CD4-positive, alpha-beta T cell (primary cell): Measurements from ENCODE around the gene DCDC2. TPM values are rescaled to one million over a fixed set of nuclear protein-coding genes. Genes with fewer than 3 reads are reported as not detected.

Source experiments
- ATAC-seq: fragments of 200-7000 bp; cut with Tn5 transposase; one replicate; pipeline ENCODE4 v1.10.0; 2022; ENCODE audit warnings: mild to moderate bottlenecking; ENCODE audit not compliant: poor library complexity
- CTCF ChIA-PET: fragments of 350-600 bp; sonication (Branson Sonifier 250); formaldehyde crosslinking; loops from one replicate; lab custom pipeline; 2021; ENCODE audit warnings: antibody characterized with exemption, inconsistent platforms; lab: Charles Lee
- POLR2A ChIA-PET: fragments of 350-600 bp; sonication (Branson Sonifier 250); formaldehyde crosslinking; loops from one replicate; lab custom pipeline; 2021; ENCODE audit warnings: antibody characterized with exemption, inconsistent platforms; lab: Charles Lee
- DNase-seq, 14 experiments: peaks; one replicate each; pipeline ENCODE4 v3.0.0-alpha.2; 2013 to 2020; ENCODE audit warnings: mixed read lengths in 2 of 14
- H3K27ac ChIP-seq, 2 donors: one replicate each; pipeline versions ENCODE4 v1.5.1 to v1.7.0; 2013; ENCODE audit warnings: low read length in 2 of 2, low read depth in 1 of 2, mild to moderate bottlenecking in 1 of 2
- H3K27me3 ChIP-seq, 2 experiments: 1 replicate in 1 of 2; 2 replicates in 1 of 2; pipeline versions ENCODE4 v1.6.1 to v1.7.0; 2013; ENCODE audit warnings: low read length in 2 of 2, control low read depth in 1 of 2, mild to moderate bottlenecking in 1 of 2, moderate library complexity in 1 of 2; ENCODE audit not compliant: insufficient read depth in 2 of 2, control insufficient read depth in 1 of 2
- H3K36me3 ChIP-seq: one replicate; pipeline ENCODE4 v1.6.1; 2013; ENCODE audit warnings: low read length, control low read depth; ENCODE audit not compliant: insufficient read depth
- H3K4me1 ChIP-seq: one replicate; pipeline ENCODE4 v1.6.1; 2013; ENCODE audit warnings: low read length, control low read depth; ENCODE audit not compliant: insufficient read depth
- H3K4me3 ChIP-seq: one replicate; pipeline ENCODE4 v1.5.1; 2013; ENCODE audit warnings: mild to moderate bottlenecking, low read length, moderate library complexity
- H3K9me3 ChIP-seq, 2 experiments: 1 replicate in 1 of 2; 2 replicates in 1 of 2; pipeline versions ENCODE4 v1.6.1 to v1.7.0; 2013; ENCODE audit warnings: low read length in 2 of 2, mild to moderate bottlenecking in 2 of 2, control low read depth in 1 of 2, moderate library complexity in 1 of 2; ENCODE audit not compliant: control insufficient read depth in 1 of 2, insufficient read depth in 1 of 2
- H3K27ac Mint-ChIP-seq: one replicate; pipeline ENCODE4 v1.8.0; 2020; ENCODE audit warnings: mixed read lengths
- H3K27me3 Mint-ChIP-seq: one replicate; pipeline ENCODE4 v1.8.0; 2021; ENCODE audit warnings: mixed read lengths
- H3K36me3 Mint-ChIP-seq: one replicate; pipeline ENCODE4 v1.8.0; 2021; ENCODE audit warnings: low read depth, mixed read lengths
- H3K4me1 Mint-ChIP-seq: one replicate; pipeline ENCODE4 v1.8.0; 2021; ENCODE audit warnings: low read depth, mixed read lengths
- H3K4me3 Mint-ChIP-seq: one replicate; pipeline ENCODE4 v1.8.0; 2020; ENCODE audit warnings: mild to moderate bottlenecking, mixed read lengths
- H3K9me3 Mint-ChIP-seq: one replicate; pipeline ENCODE4 v1.8.0; 2020; ENCODE audit warnings: mixed read lengths
- CTCF ChIP-seq: fragments of 200-600 bp; IDR thresholded peaks from one replicate; pipeline ENCODE4 v1.8.0; 2022; ENCODE audit warnings: antibody characterized with exemption, mild to moderate bottlenecking
- intact Hi-C, 2 experiments: fragments of 100-400 bp; cut with DNase I in 1 of 2; cut with micrococcal nuclease in 1 of 2; formaldehyde crosslinking; loops; one replicate each; pipeline versions ENCODE4 v1.15.1 to v1.9.0; 2023 to 2025; cut with DNase I, micrococcal nuclease
- total RNA-seq, 174 experiments: library from RNA in 2 of 174; stranded (reverse) in 2 of 174; gene quantifications; one replicate each; pipeline ENCODE4 v1.2.3 and lab custom pipeline; 2021 to 2026

DCDC2 gene
- total RNA-seq, 2 experiments from 2014 or later, result 0.05 TPM; not detected in 1

- H3K36me3 Mint-ChIP-seq, result no peaks in the 10 kb centered on the region
- intact Hi-C loops, result no loop called here
- no peak for TF ChIP-seq CTCF
- Histone ChIP-seq H3K36me3 (no peaks in the 10 kb centered on the region), H3K4me3 (no peak overlapping the region), H3K4me1 (peaks cover 21% of the 10 kb centered on the region), H3K27ac (no peak overlapping the region), H3K27me3 (peaks cover 0 to 2% of the 10 kb centered on the region in 2 experiments), H3K9me3 (peaks cover 0 to 4% of the 10 kb centered on the region in 2 experiments)
- H3K4me1 Mint-ChIP-seq, result peaks cover 27% of the 10 kb centered on the region
- H3K9me3 Mint-ChIP-seq, result no peaks in the 10 kb centered on the region
- ATAC-seq, result no peak
- no peak for DNase-seq
- H3K4me3 Mint-ChIP-seq, result no peak overlapping the region
- H3K27ac Mint-ChIP-seq, result no peak overlapping the region
- no peaks in the 10 kb centered on the region for H3K27me3 Mint-ChIP-seq
- POLR2A ChIA-PET, result no interaction called here
- CTCF ChIA-PET, result no interaction called here
Observed at GRCh38 chr6:24355393-24355792, 2.5 kb downstream of the DCDC2 start.

GRCh38 chr6:24353861-24354260 is 4.0 kb downstream of the DCDC2 start:
- H3K9me3 Mint-ChIP-seq, result no peaks in the 10 kb centered on the region
- peaks cover 18% of the 10 kb centered on the region for H3K4me1 Mint-ChIP-seq
- Histone ChIP-seq H3K4me3 (no peak overlapping the region), H3K36me3 (no peaks in the 10 kb centered on the region), H3K4me1 (peaks cover 12% of the 10 kb centered on the region), H3K27me3 (no peaks in the 10 kb centered on the region), H3K9me3 (peaks cover 0 to 4% of the 10 kb centered on the region in 2 experiments), H3K27ac (no peak overlapping the region)
- no peak overlapping the region for H3K27ac Mint-ChIP-seq
- DNase-seq (no peak), ATAC-seq (no peak)
- no peaks in the 10 kb centered on the region for H3K36me3 Mint-ChIP-seq
- no peak for TF ChIP-seq CTCF
- ChIA-PET CTCF (no interaction called here), POLR2A (no interaction called here)
- intact Hi-C loops, result no loop called here
- H3K4me3 Mint-ChIP-seq, result no peak overlapping the region
- peaks cover 6% of the 10 kb centered on the region for H3K27me3 Mint-ChIP-seq

- Histone ChIP-seq H3K27ac (no peak overlapping the region), H3K4me3 (no peak overlapping the region), H3K36me3 (no peaks in the 10 kb centered on the region), H3K27me3 (no peaks in the 10 kb centered on the region), H3K4me1 (peaks cover 2% of the 10 kb centered on the region), H3K9me3 (no peaks in the 10 kb centered on the region)
- Mint-ChIP-seq H3K4me3 (no peak overlapping the region), H3K36me3 (no peaks in the 10 kb centered on the region), H3K27ac (no peak overlapping the region), H3K9me3 (no peaks in the 10 kb centered on the region), H3K4me1 (peaks cover 10% of the 10 kb centered on the region), H3K27me3 (peaks cover 13% of the 10 kb centered on the region)
- DNase-seq (no peak), ATAC-seq (no peak)
- ChIA-PET CTCF (no interaction called here), POLR2A (no interaction called here)
- intact Hi-C loops, result no loop called here
- no peak for TF ChIP-seq CTCF
Observed at GRCh38 chr6:24352434-24352833, 5.4 kb downstream of the DCDC2 start.
